GM12891 (cell line): ENCODE data around the gene CAVIN1.
"Not testable (repeated sequence)": the region's sequence is repeated elsewhere in the genome, so short reads cannot be mapped to it uniquely, and the experiment has no call there.

ENCODE experiments used
- DNase-seq: peaks from one replicate; pipeline ENCODE4 v3.0.0; 2011; ENCODE audit warnings: low spot score; ENCODE audit not compliant: insufficient read length
- FAIRE-seq: peaks from 2 replicates; lab custom pipeline; 2011; peaks lifted over from hg19 to GRCh38; lab: Jason Lieb, UNC
- PAX5 ChIP-seq: IDR thresholded peaks from 2 replicates; pipeline ENCODE4 v1.6.1; 2011; ENCODE audit warnings: low read length, moderate library complexity, mild to moderate bottlenecking; ENCODE audit not compliant: insufficient read depth, severe bottlenecking
- POLR2A ChIP-seq: IDR thresholded peaks from 2 replicates; pipeline ENCODE4 v1.6.1; 2011; ENCODE audit warnings: low read depth, low read length, control low read depth
- POLR2AphosphoS5 ChIP-seq: IDR thresholded peaks from 2 replicates; pipeline ENCODE4 v1.6.1; 2011; ENCODE audit warnings: low read depth, low read length, control low read depth
- POU2F2 ChIP-seq: IDR thresholded peaks from 2 replicates; pipeline ENCODE4 v1.6.1; 2011; ENCODE audit warnings: low read depth, mild to moderate bottlenecking, control low read depth, low read length, moderate library complexity
- SPI1 ChIP-seq: IDR thresholded peaks from 2 replicates; pipeline ENCODE4 v1.6.1; 2011; ENCODE audit warnings: low read depth, low read length, control low read depth
- TAF1 ChIP-seq: IDR thresholded peaks from 2 replicates; pipeline ENCODE4 v1.6.1; 2011; ENCODE audit warnings: low read depth, low read length, control low read depth

The CAVIN1 gene

GRCh38 chr17:42388381-42389134, 34.5 kb downstream of the CAVIN1 start, which contains the start of gene STAT3:
TSS of gene STAT3 (minus strand) at chr17:42388442. CDS start at chr17:42348516, 39,926 bp downstream.
- peak; percentile 93 for FAIRE-seq
- DNase-seq = peak; percentile 94
- TF ChIP-seq SPI1 (no peak), POLR2AphosphoS5 (no peak; the same call in 1 of the 2 replicates), POLR2A (0 out of 2 replicates have a peak, but pooled peaks have one; percentile 29), POU2F2 (peak; percentile 100), TAF1 (no peak; the same call in none of the 2 replicates), PAX5 (no peak)

DNA sequence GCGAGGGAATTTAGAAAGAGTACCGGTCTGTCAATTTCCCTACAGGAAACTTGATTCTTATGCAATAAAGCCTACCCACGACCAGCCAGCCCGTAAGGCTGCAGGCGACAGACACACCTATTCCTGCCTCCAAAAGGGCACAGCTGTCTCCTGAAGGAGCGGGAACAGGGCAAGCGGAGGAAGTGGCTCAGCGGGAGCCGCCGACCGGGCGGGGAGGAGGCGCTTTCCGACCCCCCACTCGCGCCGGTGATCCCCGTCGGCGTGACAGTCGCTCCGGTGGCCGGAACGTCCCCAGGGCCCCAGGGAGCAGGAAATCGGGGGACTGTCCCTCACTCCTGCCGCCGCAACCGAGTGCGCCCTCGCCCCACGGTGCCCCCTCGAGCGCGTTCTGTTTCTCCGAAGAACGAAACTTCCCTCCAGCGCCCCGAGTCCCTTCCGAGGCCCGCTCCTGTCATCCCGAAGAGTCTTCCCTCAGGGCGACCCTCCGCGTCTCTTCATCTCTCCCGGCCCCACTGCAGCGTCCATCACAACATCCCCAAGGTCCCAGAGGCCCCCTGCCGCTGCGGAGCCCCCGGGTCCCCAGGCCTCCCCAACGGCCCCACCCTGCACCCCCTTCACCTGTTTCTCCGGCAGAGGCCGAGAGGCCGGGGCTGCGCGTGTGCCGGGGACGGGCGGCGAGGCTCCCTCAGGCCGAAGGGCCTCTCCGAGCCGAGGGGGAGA, 35.2 kb downstream of the CAVIN1 start:
- TF ChIP-seq TAF1 = no peak
- peak; percentile 36; the same call in 1 of the 2 replicates for TF ChIP-seq SPI1
- TF ChIP-seq POLR2A = no peak
- no peak for TF ChIP-seq POU2F2
- DNase-seq (no peak), FAIRE-seq (no peak)

- no peak for DNase-seq
- no peak for TF ChIP-seq PAX5
- TF ChIP-seq TAF1 = no peak
- no peak for TF ChIP-seq POU2F2
- TF ChIP-seq SPI1 = no peak
- no peak for TF ChIP-seq POLR2AphosphoS5
- TF ChIP-seq POLR2A = no peak
- FAIRE-seq = no peak
These were observed 36.0 kb downstream of the CAVIN1 start for GRCh38 chr17:42386777-42387657.

GRCh38 chr17:42381898-42382297, 41.2 kb downstream of the CAVIN1 start:
- TF ChIP-seq POLR2AphosphoS5 = no peak
- no peak for DNase-seq
- no peak for FAIRE-seq

DNA sequence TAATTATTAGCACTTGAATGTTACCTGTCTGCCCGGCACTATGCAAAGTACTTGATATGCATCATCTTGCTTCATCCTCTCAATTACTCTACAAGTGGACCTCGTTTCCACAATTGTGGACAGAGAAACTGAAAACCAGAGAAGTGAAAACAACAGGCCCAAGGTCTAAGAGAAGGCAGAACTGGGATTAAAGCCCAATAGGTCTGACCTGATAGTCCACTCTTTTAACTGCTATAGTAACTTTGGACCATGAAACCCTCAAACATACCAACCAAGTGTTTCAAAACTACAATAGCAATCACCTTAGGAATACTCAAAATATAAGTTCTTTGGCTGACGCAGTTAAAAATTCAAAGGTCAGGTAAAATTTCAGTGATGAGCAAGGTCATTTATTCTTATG, 42.1 kb downstream of the CAVIN1 start:
- FAIRE-seq (no peak), DNase-seq (no peak)
- TF ChIP-seq POU2F2 = no peak

GRCh38 chr17:42378959-42379594, 44.0 kb downstream of the CAVIN1 start:
- peak; percentile 83 for FAIRE-seq
- no peak for DNase-seq
- TF ChIP-seq PAX5 (no peak), POLR2A (no peak), POU2F2 (peak; percentile 82), SPI1 (no peak)

- TF ChIP-seq POLR2AphosphoS5 (no peak), SPI1 (no peak), TAF1 (no peak), POLR2A (no peak), PAX5 (no peak), POU2F2 (no peak)
- no peak for DNase-seq
- FAIRE-seq = no peak
These were observed 44.6 kb downstream of the CAVIN1 start for GRCh38 chr17:42378359-42378958.

GRCh38 chr17:42373896-42374295, 49.2 kb downstream of the CAVIN1 start:
- FAIRE-seq = no peak
- TF ChIP-seq TAF1 (no peak), POU2F2 (no peak), PAX5 (no peak), POLR2AphosphoS5 (no peak), POLR2A (no peak), SPI1 (no peak)
- DNase-seq = no peak

DNA sequence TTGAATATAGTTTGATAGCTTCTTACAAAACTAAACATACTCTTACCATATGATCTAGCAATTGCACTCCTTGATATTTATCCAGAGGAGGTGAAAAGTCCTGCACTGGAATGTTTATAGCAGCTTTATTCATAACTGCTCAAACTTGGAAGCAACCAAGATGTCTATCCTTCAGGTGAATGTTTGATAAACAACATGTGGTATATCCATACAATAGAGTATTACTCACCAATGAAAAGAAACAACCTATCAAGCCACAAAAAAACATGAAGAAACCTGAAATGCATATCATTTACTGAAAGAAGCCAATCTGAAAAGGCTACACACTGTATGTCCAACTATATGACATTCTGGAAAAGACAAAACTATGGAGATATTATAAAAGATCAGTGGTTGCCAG, 50.9 kb downstream of the CAVIN1 start:
- no peak for DNase-seq
- no peak for TF ChIP-seq POLR2AphosphoS5
- TF ChIP-seq POU2F2 = no peak
- TF ChIP-seq TAF1 = no peak
- no peak for TF ChIP-seq POLR2A
- no peak for TF ChIP-seq PAX5
- TF ChIP-seq SPI1 = no peak
- FAIRE-seq = no peak

DNA sequence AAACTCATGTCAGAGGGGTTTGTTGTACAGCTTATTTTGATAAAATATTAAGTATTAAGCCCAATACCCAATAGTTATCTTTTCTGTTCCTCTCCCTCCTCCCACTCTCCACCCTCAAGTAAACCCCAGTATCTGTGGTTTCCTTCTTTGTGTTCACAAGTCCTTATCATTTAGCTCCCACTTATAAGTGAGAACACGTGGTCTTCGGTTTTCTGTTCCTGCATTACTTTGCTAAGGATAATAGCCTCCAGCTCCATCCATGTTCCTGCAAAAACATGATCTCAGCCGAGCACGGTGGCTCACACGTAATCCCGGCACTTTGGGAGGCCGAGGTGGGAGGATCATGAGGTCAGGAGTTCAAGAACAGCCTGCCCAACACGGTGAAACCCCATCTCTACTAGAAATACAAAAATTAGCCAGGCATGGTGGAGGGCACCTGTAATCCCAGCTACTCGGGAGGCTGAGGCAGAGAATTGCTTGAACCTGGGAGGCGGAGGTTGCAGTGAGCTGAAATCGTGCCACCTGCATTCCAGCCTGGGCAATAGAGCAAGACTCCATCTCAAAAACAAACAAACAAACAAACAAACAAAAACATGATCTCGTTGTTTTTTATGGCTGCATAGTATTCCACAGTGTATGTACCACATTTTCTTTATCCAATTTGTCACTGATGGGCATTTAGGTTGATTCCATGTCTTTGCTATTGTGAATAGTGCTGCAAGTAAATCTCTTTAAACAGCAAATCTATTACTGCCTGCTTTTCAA, 54.1 kb downstream of the CAVIN1 start:
- not testable (repeated sequence) for FAIRE-seq, DNase-seq

GRCh38 chr17:42368310-42368709, 54.7 kb downstream of the CAVIN1 start:
- DNase-seq, FAIRE-seq: not testable (repeated sequence)

- FAIRE-seq, DNase-seq: not testable (repeated sequence)
These were observed 56.7 kb downstream of the CAVIN1 start for GRCh38 chr17:42366176-42367023.
